GM10248 (cell line): Measurements from ENCODE around the gene TRANK1.
A peak's percentile ranks its signal among the peaks of the same experiment; 100 is the strongest.

Source experiments
- CTCF ChIA-PET: fragments of 300-600 bp; sonication (Branson Sonifier 250); formaldehyde crosslinking; extraction: SDS; loops from one replicate; lab custom pipeline; 2021; ENCODE audit warnings: antibody characterized with exemption; lab: Yijun Ruan, JAX
- POLR2A ChIA-PET: fragments of 350-650 bp; sonication (Branson Sonifier 250); formaldehyde crosslinking; extraction: SDS; loops from one replicate; lab custom pipeline; 2020; ENCODE audit warnings: antibody characterized with exemption; lab: Yijun Ruan, JAX
- DNase-seq: peaks from one replicate; pipeline ENCODE4 v3.0.0; 2012; ENCODE audit errors: extremely low spot score
- TF ChIP-seq, protein P1 (sequence below): IDR thresholded peaks from 2 replicates; pipeline ENCODE4 v1.5.1; 2012; ENCODE audit warnings: mild to moderate bottlenecking, low read depth; ENCODE audit errors: extremely low read depth, missing control alignments, control extremely low read depth

The TRANK1 gene

GRCh38 chr3:36911990-36912804 lies 32.7 kb downstream of the TRANK1 start:
- TF ChIP-seq, protein P1, sequence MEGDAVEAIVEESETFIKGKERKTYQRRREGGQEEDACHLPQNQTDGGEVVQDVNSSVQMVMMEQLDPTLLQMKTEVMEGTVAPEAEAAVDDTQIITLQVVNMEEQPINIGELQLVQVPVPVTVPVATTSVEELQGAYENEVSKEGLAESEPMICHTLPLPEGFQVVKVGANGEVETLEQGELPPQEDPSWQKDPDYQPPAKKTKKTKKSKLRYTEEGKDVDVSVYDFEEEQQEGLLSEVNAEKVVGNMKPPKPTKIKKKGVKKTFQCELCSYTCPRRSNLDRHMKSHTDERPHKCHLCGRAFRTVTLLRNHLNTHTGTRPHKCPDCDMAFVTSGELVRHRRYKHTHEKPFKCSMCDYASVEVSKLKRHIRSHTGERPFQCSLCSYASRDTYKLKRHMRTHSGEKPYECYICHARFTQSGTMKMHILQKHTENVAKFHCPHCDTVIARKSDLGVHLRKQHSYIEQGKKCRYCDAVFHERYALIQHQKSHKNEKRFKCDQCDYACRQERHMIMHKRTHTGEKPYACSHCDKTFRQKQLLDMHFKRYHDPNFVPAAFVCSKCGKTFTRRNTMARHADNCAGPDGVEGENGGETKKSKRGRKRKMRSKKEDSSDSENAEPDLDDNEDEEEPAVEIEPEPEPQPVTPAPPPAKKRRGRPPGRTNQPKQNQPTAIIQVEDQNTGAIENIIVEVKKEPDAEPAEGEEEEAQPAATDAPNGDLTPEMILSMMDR = no peak
- ChIA-PET CTCF (interaction anchor here (1.0 to 1.8 kb wide), 6 partner anchors 10 to 48 kb away, joined by 3 to 11 read pairs (median 4); no protein-coding TSS in a partner anchor), POLR2A (interaction anchor here (0.6 kb wide), 1 partner anchor 8 kb away, joined by 3 read pairs; no protein-coding TSS in a partner anchor)
- peak; percentile 82 for DNase-seq

DNA sequence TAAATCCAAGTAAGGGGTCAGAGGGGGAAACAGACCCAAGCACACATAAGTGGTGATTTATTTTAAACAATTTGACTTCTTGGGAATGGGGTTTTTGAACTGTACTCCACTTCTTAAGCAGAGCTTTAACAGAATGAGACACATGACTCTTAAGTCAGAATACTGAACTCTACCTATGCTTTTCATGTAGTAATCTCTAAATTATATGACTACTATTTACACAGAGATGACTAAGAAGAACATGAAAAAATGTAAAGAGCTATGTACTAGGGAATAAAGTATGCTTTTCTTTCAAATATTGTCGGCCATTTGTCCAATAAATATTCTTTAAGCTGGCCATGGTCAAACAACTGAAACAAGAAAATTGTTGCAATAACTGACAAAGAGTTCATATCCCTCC lies 35.2 kb downstream of the TRANK1 start:
- TF ChIP-seq, protein P1 = no peak
- ChIA-PET CTCF (interaction anchor here (0.9 to 3.4 kb wide), 4 partner anchors 12 to 50 kb away, joined by 3 to 19 read pairs (median 6); no protein-coding TSS in a partner anchor), POLR2A (no interaction called here)
- DNase-seq = no peak

GRCh38 chr3:36909181-36909580 lies 35.7 kb downstream of the TRANK1 start:
- ChIA-PET POLR2A (no interaction called here), CTCF (interaction anchor here (0.9 to 3.4 kb wide), 4 partner anchors 12 to 51 kb away, joined by 3 to 19 read pairs (median 6); no protein-coding TSS in a partner anchor)
- DNase-seq = no peak
- TF ChIP-seq, protein P1 = no peak

GRCh38 chr3:36908647-36909180 lies 36.1 kb downstream of the TRANK1 start:
- CTCF ChIA-PET = interaction anchor here (1.3 to 3.4 kb wide), 4 partner anchors 9 to 49 kb away, joined by 3 to 19 read pairs (median 6); no protein-coding TSS in a partner anchor
- TF ChIP-seq, protein P1 = no peak
- DNase-seq = no peak
- POLR2A ChIA-PET = no interaction called here

DNA sequence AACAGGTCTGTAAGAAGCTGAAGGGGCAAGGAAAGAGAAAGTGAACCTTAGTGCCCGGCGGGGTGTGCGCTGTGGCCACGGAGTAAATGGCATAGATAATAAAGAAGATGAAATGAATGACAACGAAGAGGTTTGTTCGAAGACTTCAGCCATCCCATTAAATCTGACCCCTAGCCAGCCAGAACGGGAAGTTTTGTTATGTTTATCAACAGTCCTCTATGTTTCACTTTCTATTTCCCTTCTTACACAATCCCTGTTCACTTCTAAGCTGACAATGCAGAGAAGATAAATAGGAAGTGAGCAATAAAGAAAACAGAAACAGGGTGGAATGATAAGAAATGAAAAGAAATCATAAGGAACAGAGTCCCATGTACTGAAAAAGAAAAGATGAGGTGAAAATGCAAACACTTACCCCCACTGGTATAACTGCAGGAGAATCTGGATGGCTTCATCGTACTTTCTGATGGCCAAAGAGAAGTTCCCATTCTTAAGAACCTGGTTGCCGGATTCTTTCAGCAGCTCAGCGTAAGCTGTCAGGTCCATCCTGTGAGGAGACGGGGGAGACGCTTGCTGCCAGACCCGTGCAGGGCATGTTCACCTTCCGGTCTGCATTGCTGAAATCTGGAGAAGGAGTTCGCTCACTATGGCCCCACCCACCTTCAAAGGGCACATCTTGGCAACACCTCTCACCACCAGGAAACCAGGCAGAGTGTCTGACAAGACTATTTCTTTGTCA lies 36.8 kb downstream of the TRANK1 start:
- POLR2A ChIA-PET = no interaction called here

More for the DNA sequence above, 36.8 kb downstream of the TRANK1 start:
- DNase-seq = no peak
- CTCF ChIA-PET = interaction anchor here (0.6 to 3.4 kb wide), 6 partner anchors 10 to 55 kb away, joined by 3 to 19 read pairs (median 3); no protein-coding TSS in a partner anchor
- TF ChIP-seq, protein P1 = no peak
